Dermis lymphatic vessel endothelial cell (primary cell): ENCODE measurements around the gene CPZ. TPM values are rescaled to one million over a fixed set of nuclear protein-coding genes. Genes with fewer than 3 reads are reported as not detected.

Experiments used
- total RNA-seq: library from RNA; depleted of rRNA; stranded (reverse); fragments of >200 nt; gene quantifications from 2 replicates; pipeline ENCODE4 v1.2.1, GENCODE V29; 2014

CPZ gene
- not detected in 2 replicates for total RNA-seq

DNA sequence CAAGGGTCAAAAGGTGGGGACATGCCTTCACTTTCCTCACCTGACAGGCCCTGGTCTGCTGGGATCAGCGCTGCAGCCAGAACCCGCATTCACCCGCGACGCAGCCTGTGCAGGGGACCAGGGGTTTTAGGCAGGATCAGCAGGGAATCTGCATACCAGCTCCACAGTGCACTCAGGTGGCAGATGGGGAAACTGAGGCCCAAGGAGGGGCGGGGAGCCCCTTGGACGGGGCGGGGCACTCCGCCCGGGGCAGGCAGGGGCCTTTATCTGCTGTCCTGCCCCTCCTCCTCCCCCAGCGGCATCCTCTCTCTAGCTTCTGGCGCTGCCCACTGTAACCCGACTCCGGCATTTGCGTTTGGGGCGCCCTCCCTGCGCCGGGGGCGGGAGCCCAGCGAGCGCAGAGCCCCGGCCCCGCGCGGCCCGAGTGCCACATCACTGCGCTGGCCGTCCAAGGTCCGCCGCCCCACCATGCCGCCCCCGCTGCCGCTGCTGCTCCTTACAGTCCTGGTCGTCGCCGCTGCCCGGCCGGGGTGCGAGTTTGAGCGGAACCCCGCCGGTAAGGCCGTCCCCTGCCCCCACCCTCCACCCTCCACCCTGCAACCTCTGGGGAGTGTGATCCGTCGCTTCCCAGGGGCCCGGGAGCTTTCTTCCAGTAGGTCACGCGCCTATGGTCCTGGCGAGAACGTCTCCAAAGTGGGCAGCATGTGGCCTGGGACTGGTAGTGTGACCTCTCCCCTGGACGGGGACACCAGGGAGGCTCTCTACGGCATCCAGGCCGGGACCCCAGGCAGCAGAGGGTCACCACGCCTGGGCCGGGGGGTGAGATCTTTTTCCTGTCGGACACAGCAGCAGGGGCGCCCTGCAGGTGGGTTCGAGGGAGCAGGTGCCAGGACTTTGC, at the start of gene CPZ:
CPZ (plus strand) TSS at position 400 of the 898 bp plus-strand sequence; CDS start at position 469, 69 bp downstream.

GRCh38 chr4:8580321-8581093, 12.1 kb upstream of the CPZ start, which contains the start of gene GPR78:
Gene GPR78 (plus strand): TSS chr4:8580392. CDS start chr4:8580983, 591 bp downstream.

Other genes starting within 250 kb of the CPZ start
- gene ACOX3, start 152.0 kb upstream of the CPZ start, total RNA-seq, result 21.0 and 21.1 TPM in 2 replicates
- 6.7 and 9.5 TPM in 2 replicates for gene TRMT44, start 152.0 kb upstream of the CPZ start, total RNA-seq
- gene GPR78, start 12.4 kb upstream of the CPZ start, total RNA-seq, result not detected in 2 replicates